KBM-7 (cell line): ENCODE data around the gene NOVA2.

ENCODE experiments used
- DNase-seq: peaks from one replicate; pipeline ENCODE4 v3.0.0-alpha.2; 2015
- in situ Hi-C: fragments of 300-500 bp; cut with MboI; formaldehyde crosslinking; loops from 2 replicates; pipeline ENCODE4 v1.14.3; 2020; ENCODE audit warnings: low sequenced_read_pairs, low pct_unique_long_range_greater_than_20kb, mixed read lengths

NOVA2 gene

DNA sequence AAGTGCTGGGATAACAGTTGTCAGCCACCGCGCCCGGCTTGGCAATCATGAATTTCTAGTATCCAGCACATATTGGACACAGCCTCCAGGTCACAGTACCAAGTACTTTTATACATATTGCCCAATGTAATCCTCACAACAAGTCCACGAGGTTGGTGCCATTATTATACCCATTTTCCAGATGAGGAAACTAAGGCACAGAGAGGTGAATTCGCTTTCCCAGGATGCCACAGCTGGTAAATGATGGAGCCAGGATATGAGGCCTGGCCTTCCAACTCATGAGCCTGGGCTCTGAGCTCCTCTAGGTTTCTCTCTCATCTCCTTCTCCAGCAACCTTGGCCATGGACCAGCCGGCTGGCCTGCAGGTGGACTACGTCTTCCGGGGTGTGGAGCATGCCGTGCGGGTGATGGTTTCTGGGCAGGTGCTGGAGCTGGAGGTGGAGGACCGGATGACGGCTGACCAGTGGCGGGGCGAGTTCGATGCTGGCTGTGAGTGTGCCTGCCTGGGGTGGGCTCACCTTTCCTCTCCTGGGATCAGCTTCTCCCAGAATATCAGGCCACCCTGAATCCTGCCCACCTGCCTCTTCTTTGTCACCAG, 29.1 kb upstream of the NOVA2 start:
- DNase-seq: no peak
- in situ Hi-C loops: no loop called here

DNA sequence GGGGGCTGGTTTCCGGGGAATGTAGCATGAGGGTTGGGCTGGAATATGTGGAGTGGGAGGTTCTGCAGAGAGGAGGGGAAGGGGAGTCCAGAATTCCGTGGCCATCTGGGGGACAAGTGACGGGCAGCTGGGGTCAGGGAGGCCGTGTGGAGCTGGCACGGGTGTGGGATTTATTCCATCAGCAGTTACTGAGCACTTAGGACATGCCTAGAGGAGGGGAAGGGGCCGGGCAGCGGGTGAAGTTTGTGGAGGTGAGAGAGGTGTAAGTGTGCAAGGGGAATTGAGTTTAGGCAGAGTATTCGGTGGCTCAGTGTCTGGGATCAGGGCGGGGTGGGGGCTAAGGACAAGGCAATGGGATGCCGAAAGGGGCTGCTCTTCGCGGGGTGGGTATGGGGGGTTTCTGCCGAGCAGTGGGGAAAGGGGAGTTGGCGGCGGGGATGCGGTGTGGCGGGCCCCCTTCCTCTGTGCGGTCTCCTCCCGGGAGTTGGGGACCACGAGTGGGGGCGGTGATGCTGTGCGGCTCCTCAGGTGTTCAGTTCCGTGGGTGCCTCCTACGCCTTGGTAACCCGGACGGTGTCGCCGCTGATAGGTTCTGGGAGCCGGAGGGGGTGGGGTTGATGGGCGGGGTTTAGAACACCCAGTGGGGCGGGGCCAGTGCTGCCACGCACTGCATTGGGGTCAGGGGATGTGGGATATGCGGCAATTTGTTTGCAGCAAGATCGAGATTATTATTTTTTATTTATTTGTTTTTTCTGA, 27.0 kb upstream of the NOVA2 start:
- DNase-seq: no peak
- in situ Hi-C loops: no loop called here

DNA sequence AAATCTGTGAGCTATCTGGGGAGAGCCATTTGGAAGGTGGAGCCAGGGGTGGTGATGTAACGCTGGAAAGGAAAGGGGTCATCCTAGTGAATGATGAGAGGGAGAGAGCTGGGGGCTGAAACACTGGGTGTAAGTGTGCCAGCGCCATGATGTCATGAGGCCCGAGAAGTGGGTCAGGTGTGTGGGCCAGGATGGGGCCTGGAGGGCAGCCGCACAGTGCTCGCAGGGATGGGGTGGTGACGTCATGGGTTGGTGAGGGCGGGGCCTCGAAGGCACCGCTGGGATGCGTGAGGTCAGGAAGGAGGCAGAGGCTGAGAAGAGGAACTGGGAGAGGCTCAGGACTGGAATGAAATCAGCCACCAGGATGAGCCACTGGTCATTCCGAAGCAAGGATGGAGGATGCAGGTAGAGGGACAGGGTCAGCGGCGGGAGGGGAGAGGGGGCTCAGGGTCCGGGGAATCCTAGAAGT, 26.0 kb upstream of the NOVA2 start:
- in situ Hi-C loops: no loop called here
- no peak for DNase-seq

DNA sequence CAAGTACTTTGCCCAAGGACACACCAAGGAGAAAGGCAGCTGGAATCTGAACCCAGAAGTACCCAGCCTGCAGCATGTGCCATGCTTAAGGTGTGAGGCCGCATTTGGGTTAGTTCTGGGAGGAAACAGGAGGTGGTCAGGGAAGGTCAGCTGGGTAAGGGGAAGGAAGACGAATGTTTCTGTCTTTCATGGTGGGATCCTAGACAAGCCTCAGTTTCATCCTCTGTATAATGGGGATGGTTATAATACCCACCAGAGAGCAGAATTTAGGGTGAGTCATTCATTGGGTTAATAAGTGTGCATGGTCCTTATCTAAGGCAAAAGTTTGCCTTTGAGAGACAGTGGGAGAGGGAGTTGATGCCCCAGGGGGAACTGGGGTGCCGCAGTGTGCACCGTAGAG, 25.2 kb upstream of the NOVA2 start:
- in situ Hi-C loops: no loop called here

DNA sequence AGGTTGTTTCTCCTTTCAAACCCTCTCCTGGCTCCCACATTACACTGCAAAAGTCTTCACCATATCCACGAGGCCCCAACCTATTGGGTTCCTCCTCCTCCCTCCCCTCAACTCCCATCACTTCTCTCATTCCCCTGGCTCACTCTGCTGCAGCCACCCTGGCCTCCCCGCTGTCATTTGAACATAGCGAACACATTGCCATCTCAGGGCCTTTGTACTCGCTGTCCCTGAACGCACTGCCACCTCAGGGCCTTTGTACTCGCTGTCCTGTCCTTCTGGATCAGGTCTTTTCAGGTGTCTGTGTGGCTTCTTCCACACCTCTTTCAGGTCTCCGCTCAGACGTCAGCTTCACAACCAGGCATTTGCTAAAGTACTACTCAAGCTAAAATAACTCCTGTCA, 23.3 kb upstream of the NOVA2 start:
- in situ Hi-C loops: no loop called here
- no peak for DNase-seq

More for the DNA sequence above, 25.2 kb upstream of the NOVA2 start:
- DNase-seq: no peak

DNA sequence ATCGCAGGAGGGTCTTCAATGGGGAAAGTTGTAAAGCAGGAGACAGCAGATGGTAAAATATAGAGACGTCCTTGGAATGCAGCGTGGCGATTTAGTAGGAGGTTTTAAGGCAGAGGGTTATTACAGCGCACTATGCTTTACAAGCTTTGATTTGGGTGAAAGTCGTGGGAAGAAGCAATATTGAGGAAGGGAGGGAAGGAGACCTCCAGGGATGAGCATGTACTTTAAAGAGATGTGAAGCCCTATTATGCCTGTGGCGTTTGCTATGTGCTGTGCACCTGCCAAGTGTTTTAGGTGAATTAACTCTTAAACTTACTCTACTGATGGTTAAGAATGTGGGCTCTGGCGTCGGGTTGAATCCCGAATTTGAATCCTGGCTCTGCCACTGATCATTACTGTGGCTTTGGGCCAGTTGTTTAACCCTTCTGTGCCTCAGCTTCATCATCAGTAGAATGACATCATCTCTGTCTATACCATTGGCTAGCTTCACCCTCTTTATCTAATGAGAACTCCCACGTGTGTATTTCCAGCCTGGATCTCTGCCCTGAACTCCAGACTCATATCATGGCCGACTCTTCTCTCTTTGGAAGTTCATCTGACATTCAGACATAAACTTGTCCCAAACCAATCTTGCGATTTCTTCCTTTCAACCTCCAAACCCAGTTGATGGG, 22.2 kb upstream of the NOVA2 start:
- no peak for DNase-seq
- in situ Hi-C loops: no loop called here

DNA sequence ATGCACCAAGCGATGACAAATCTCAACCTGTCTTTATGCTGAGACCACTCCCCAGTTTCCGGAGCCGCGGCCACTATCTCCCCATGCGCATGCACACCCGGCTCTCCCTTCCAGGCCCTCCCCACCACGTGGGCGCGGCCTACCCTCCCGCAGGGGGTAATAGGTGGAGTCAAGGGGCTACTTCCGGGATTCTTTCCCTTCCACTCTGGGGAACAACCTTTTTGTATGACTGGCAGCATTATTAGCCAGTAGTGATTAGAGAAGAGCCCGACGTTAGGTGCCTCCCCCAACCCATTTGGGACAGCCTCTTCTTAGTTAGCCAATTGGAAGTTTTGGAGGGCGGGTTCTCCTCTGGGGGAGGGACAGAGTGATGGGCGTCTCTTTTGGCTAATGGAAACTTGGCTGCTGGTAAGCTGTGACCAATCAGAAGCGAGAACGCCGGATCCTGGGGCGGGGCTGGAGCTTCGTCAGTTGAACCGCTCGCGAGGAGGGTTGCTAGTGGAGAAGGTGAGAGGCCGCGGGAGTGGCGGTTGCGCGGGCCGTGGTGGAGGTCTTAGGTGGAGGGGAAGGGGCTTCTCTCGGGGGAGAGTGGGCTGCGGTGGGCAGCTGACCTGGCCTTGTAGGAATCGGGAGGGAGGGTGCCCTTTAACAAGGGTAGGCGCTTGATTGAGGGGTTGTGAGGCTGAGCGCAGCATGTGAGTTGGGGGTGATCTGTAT, 21.5 kb upstream of the NOVA2 start, which contains the start of gene CCDC61:
Gene CCDC61 (plus strand): TSS at position 470 of the 717 bp plus-strand sequence. CDS start 7,552 bp downstream, outside the sequence.
- in situ Hi-C loops: no loop called here
- peak; percentile 100 for DNase-seq

DNA sequence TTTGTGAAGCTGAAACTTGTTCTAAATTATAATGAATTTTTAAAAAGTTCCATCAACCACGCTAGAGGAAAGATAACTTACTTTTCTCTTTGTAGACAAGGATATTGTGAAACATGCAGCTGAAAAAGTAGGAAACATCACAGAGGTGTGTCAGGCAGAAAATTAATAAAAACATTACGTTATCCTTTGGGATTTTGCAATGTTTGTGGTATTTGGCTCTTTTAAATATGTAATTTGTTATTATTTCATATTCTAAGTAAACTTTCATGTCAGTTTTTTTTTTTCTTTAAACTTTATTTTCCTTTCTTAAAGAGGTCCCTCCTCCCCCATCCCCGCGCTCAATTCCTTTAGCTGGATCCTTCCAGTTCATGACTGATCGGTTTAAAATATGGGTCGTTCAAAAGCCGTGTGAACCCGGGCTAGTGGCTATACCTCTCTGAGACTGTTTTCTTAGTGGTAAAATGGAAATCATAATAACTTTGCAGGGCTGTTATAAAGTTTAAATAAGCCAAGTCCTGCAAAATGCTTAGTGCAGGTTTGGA, 20.9 kb upstream of the NOVA2 start:
- in situ Hi-C loops: no loop called here
- DNase-seq: no peak

DNA sequence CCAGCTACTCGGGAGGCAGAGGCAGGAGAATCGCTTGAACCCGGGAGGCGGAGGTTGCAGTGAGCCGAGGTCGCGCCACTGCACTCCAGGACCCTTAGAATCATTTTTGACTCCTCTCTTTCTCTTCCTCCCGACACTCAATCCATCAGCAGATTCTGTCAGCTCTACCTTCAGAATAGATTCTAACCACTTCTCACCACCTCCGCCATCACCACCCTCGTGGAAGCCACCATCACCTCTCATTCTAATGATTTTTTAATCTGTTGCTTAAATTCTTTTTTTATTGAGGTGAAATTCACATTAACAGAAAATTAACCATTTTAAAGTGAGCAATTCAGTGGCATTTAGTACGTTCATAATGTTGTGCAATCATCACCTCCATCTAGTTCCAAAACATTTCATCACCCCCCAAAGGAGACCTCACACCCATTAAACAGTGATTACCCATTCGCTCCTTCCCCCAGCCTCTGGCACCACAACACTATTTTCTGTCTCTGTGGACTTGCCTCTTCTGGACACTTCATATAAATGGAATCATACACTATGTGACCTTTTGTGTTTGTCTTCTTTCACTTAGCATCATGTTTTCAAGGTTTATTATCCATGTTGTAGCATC, 16.6 kb upstream of the NOVA2 start:
- DNase-seq: no peak
- in situ Hi-C loops: no loop called here

DNA sequence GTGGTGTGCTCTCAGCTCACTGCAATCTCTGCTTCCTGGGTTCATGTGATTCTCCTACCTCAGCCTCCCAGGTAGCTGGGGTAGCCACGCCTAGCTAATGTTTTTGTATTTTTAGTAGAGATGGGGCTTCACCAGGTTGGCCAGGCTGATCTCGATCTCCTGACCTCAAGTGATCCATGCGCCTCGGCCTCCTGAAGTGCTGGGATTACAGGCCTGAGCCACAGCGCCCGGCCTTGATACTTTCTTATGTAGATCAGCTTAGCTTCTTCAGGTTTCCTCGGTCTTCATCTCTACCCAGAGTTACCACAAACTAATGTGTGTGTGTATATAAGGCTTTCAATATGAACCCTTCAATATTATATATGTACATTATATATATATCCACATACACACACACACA, 11.7 kb upstream of the NOVA2 start:
- in situ Hi-C loops: no loop called here
- no peak for DNase-seq

DNA sequence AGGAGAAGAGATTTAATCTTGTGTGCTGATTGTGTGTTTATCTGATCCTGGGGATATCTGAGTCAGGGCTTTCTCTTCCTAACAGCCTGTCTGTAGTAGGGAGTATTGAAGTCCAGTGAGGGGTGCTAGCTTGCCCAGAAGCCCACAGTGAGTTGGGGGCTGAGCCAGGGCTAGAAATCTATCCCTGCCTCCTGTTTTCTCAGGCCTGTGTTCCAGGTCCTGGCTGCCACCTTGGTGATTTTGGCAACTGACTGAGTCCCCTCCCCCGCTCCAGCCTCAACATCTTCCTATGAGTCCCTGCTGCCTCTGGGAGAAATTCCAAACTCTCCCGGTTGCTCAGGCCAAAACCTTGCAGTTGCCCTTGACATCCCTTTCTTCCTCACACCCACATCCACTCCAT, 7.7 kb upstream of the NOVA2 start:
- in situ Hi-C loops: no loop called here
- no peak for DNase-seq

DNA sequence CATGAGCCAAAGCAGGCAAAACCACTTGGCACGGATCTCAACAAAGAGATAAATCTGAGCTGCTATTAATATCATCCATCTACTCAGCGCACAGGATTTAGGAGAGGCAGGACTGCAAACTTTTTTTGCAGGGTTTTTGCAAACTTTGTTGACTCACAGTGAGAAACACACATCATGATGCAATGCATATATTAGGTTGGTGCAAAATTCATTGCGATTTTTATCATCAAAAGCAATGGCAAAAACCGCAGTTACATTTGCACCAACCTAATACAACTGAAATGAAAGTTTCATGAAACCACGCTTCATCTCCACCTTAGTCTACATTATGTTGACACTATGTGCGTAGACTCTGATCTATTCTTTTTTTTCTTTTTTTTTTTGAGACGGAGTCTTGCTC, 4.5 kb upstream of the NOVA2 start:
- in situ Hi-C loops: no loop called here
- no peak for DNase-seq

DNA sequence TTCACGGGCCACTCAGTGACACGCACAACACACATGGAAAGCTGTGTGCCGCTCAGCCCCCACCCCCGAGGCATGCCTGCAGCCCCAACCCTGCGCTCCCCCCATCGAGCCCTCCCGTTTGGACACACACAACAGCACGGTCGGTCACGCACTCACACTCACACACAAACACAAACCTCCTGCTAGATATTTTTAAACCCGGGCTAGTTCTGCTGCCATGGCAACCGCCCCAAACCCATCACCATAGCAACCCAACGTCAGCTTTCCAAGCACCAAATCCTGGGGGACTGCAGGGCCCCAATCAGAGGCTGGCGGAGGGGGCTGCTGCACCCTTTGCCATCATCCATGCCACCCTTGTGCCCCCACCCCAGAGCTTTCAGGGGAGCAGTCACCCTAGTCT, 2.5 kb upstream of the NOVA2 start:
- in situ Hi-C loops: no loop called here
- DNase-seq: peak; percentile 32

DNA sequence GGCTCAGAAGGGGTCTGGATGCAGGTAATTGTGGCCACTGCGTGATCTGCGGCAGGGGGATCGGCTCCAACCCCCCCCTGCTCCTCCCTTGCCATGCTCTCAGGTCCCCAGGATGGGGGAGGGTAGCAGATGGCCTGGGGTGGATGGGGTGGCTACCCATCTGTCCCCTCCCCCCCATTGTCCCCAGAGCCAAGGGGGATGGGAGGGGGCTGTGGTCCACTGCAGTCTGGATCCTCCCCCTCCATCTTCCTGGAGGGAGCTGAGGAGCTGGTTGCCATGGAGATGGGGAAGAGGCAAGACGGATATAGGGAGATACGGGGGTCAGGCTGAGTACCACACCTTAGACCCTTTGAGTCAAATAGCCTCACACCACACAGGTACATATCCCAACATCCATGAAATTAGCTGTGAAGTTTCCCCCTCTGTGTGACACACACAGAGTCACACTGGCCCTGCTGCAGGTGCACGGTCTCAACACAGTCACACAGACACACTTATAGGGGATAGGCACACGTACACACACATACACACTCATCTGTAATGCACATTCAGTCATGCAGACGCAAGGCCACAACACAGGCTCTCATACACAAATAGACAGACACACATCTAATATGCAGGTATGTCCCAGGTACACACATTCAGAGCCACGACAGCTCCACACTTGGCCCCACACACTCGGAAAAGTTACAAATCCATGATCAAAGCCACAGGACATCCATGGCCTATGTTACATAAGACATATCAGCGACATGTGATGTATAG, 1.8 kb upstream of the NOVA2 start:
- DNase-seq: no peak
- in situ Hi-C loops: no loop called here

DNA sequence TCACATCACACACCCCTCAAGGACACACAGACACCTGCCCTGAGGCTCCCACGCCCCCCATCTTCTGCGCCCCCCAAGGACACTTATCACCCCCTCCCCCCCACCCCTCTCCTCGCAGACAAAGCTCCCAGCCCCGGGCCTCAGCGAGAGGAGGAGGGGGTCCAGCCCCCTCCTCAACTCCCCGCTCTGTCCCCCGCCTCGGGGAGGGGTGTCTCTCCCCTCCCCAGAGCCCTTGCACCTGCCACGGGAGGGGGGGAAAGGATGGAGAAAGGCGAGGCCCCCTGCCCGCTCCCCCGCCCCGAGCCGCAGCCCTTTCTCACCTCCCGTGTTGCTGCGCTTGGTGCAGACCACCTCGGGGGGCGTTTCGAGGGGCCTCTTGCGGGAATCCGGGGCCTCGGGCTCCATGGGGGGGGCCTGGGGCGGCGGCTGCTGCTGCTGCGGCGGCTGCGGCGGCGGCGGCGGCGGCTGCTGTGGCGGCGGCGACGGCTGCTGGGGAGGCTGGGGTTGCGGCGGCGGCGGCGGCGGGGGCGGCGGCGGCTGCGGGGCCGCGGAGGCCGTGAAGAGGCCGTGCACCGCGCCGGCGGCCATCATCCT, 621 bp downstream of the NOVA2 start:
- DNase-seq: no peak
- in situ Hi-C loops: no loop called here

DNA sequence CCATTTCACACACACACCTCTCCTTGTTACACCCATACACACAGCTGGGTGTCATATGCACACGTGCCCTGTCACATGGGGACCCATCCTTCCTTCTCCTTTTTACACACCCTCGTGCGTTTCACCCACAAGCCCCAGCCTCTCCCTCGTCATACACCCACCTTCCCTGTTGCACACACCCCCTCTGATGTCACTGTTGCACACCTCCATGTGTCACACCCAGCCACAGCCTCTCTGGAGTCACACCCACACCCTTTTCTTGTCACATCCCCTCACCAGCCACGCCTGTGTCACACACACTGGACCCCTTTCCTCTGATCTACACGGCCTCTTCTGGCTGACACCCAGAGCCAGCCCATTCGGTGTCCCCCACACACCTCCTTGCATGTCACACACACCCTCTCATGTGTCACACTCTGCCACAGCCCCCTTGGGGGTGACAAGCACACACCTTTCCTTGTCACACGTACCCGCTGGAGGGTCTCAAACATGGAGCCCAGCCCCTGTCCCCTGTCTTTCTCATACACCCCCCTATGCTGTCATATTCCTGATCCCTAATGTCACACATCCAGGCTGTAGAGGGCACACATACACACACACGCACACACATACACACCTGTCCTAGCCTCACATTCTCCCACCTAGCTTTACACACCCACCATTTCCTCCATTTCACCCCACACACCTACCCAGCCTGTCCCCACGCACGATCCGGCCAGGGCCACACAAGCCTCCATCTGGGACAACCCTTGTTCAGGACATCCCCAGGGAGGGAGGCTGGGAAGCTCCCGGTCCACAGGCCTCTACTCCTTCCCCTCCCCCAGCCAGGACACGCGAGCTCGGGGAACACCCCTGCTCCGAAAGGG, 1.4 kb downstream of the NOVA2 start:
- in situ Hi-C loops: no loop called here
- DNase-seq: peak; percentile 30

DNA sequence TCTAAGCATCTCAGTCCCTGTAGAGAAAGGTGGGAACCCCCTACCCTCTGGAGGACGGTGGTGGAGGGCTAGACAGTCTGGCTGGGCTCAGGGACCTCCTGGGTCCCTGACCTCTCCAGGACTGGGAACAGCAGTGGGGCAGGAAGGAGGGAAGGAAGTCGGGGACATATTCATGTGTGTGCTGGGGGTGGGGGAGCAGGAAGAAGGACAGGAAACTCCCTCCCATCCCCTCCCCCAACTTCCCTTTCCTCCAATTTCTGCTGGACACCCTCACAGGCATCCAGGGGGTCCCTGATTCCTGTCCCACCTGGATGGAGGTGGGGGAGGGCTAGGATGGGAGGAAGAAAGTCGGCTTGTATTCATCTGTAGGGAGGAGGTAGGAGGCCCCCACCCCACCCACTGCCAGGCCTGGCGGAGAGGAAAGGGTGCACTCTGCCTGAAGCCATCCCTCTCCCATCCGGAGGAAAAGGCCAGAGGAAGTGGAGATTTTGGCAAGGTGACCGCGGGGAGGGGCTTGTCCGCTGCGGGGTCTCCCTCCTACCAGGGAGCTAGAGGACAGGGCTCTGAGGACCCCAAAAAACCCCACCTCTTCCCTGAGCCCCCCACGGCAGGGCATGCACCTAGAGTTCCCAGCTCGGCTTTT, 2.3 kb downstream of the NOVA2 start:
- in situ Hi-C loops: no loop called here
- DNase-seq: no peak
